GM18873 (cell line): ENCODE measurements around the gene MTUS2.

Source experiments
- ATAC-seq: cut with Tn5 transposase; IDR thresholded peaks from one replicate; pipeline ENCODE4 v1.9.1; 2021; ENCODE audit warnings: mild to moderate bottlenecking, moderate library complexity, moderate number of reproducible peaks; ENCODE audit not compliant: unreplicated experiment, low FRiP score

The MTUS2 gene

GRCh38 chr13:29494520-29494919, 674.4 kb downstream of the MTUS2 start:
- no peak for ATAC-seq

DNA sequence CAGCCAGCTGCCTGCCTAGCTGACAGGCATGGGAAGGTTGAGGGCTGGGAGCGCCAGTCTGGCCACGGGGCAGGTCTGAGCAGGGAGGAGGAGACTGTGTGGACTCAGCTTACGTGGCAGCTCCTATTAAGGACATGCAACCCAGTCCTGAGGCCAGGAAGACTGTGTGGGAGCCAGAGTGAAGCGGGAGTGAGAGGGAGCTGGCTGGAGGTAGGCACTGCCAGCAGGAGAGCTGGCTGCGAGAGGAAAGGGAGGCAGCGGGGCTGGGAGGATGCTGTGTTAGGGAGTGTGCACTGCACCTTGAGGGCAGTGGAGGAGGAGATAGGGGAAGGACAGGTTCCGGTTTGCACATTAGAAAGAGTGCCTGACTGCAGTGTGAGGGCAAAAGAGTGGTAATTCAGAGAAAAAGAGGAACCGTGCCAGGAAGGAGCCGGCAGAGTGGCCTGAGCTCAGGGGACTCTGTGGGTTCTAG, 676.1 kb downstream of the MTUS2 start:
- no peak for ATAC-seq

DNA sequence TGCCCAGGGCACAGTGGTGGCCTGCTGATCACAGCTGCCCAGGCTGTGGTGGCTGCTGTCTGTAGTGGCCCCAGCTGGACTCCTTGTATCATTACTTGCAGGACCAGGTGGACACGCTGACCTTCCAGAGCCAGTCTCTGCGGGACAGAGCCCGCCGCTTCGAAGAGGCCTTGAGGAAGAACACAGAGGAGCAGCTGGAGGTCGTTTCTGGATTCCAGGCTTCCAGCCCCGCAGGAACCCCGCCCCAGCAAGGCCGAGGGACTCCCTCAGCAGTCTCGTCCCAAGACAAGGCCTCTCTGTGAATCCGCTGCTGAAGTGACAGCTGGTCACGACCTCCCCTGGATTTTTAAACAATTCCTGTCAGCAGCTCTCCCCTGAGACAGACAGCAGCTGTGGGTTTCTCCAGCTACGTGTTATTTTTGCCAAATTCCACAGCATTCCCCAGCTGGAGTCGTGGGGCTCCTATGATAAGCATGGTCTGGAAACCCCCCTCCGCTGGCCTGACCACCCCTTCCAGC, 677.1 kb downstream of the MTUS2 start:
- no peak for ATAC-seq

- ATAC-seq: no peak
Observed at GRCh38 chr13:29498426-29499040, 678.4 kb downstream of the MTUS2 start.

DNA sequence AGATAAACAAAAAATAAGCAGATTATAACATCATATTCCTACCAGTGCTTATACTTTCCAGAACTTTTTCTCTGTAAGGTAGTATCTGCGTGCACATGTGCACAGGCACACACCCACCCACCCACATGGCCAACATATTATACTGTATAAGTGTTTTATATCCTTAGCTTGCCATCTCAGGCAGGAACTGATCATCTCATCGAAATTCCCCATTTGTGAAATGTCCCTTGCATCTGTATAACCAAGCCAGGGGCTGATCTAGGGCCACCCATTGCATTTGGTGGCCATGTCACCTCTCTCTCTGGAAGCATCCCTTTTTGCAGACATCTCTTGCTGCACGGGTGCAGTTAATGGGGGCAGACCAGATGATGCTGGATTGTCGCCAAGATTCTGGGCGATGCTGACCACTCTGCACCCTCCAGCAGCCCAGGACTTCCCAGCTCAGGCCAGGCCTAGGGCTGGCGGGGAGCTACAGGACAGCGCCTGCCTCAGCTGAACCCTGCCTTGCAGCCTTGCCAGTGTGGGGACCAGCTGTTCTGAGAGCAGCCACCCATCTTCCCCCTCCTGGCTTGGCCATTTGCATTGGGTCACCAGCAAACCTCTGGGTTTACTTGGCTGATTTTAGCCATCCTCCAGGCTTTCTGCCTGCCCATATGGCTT, 679.5 kb downstream of the MTUS2 start:
- ATAC-seq: no peak

GRCh38 chr13:29500386-29500785, 680.2 kb downstream of the MTUS2 start:
- ATAC-seq: no peak

DNA sequence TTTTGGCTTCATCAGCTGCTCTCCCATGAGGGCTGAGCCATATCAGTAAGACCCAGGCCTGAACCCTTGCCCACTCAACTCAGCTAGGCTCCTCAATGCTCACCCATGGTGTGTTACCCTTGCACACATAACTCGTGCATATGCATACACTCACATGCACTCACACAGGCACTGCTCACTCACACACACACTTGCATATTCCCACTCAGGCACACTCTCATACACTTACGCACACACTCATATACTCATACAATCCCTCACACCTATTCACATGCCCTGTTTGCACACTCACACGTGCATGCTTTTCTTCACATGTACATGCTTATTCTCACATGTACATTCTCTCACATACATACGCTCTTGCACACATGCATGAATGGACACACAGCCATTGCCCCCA, 681.5 kb downstream of the MTUS2 start:
- ATAC-seq: no peak

- ATAC-seq: no peak
Observed at GRCh38 chr13:29502391-29503008, 682.4 kb downstream of the MTUS2 start.

GRCh38 chr13:29503041-29503837, 683.1 kb downstream of the MTUS2 start:
- ATAC-seq: no peak

DNA sequence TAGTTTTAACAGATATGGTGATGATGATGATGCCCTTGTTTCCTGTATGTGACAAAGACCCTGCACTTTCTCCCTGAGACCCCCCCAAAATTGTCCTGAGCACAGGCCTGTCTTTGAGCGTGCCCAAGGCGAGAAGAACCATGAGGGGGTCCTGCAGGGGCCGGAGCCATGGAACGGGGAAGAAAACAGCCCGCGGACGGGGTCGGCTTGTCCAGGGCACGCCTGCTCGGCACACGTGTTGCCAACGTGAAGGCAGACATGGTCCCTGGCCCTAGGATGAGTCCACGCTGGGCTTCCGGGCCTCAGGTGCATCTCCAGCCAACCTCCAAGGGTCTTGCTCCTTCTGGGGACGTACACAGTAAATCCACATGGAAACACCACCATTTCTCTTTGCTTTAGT, 684.6 kb downstream of the MTUS2 start:
- ATAC-seq: no peak

GRCh38 chr13:29505511-29505910, 685.4 kb downstream of the MTUS2 start:
- ATAC-seq: no peak

DNA sequence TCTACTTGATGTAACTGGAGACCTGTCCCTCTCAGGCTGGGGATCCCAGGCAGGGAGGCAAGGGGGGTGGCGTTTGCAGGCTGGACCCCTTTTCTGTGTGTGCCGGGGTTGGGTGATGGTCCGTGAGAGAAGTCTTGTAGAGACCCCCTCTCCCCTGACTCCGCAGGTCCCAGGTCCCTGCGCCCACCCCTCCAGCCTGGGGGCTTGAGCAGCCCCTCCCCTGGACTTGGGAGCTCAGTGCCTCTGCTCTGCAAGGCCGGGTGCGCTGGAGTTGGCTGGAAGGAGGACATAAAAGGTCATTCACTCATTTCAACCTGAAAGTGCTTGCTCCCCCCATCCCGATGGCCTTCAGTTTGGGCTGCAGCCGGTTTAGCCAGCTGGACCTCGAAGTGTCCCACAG, 685.8 kb downstream of the MTUS2 start:
- ATAC-seq: no peak

- ATAC-seq: no peak
Observed at GRCh38 chr13:29507356-29507755, 687.2 kb downstream of the MTUS2 start.

GRCh38 chr13:29508130-29508875, 688.2 kb downstream of the MTUS2 start:
- ATAC-seq: peak; percentile 68

- no peak for ATAC-seq
Observed at GRCh38 chr13:29508876-29509252, 688.7 kb downstream of the MTUS2 start.

DNA sequence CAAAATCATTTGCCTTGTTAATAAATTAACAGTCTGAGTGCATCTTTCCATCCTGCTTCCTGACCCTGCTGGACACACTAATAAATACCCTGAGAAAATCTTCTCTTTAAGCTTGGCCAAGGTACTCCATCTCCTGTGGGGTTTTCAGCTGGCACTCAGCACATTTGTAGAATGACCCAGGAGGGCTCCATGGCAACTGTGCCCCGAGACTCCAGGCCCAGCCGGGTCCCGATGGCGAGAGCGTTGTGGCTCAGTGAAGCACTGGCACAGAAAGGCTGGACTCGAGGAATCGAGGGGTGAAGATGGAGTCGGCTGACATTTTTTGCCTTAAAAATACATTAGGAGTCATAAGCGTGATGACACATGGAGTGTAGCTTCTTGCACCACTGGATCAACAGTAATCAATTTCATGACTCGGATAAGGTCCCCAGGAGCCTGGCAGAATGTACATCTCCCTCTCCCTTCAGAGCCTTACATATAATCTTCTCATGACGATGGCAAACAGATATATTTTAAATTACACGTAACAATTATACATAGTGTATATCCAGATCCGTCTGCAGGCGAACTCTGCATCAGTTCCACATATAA, 690.0 kb downstream of the MTUS2 start:
- ATAC-seq: no peak

- no peak for ATAC-seq
Observed at GRCh38 chr13:29510651-29511084, 690.5 kb downstream of the MTUS2 start.

- ATAC-seq: no peak
Observed at GRCh38 chr13:29511106-29511796, 691.1 kb downstream of the MTUS2 start.

- no peak for ATAC-seq
Observed at GRCh38 chr13:29511980-29512379, 691.8 kb downstream of the MTUS2 start.
